Measurements from ENCODE around the gene DSCAML1.

The DSCAML1 gene

GRCh38 chr11:117633976-117634755 lies 162.8 kb downstream of the DSCAML1 start:
- DNase-seq (ENCODE audit: low spot score) = no peak

DNA sequence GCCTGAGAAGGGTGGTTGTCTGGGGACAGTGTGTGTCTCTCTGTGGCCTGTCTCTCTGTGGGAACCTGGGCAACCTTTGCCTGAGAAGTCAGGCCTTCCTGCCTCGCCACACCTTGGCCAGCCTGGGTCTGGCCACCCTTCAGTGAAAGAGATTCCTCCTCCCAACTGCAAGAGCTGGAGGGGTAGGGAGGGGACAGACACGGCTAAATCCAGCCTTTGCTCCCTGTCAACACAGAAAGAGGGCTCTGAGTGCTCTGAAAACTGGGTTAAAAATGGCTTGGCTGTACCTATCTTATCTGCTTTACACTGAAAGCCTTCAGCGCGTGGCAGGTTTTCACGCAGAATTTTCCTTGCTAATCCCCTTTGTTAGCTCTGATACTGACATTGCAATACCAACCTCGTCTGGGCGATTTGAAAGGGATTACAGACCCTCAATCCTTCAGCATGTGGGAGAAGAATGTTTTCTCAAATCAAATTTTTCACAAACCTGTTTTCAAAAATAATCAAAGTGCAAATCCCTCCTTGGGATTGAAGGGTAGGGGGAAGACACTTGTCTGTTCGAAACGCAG lies 163.7 kb downstream of the DSCAML1 start:
- no peak for DNase-seq (ENCODE audit: low spot score)

GRCh38 chr11:117632306-117632705 lies 164.7 kb downstream of the DSCAML1 start:
- DNase-seq (ENCODE audit: low spot score) = no peak

- no peak for DNase-seq (ENCODE audit: low spot score)
Observed at GRCh38 chr11:117631336-117632140, 165.5 kb downstream of the DSCAML1 start.

GRCh38 chr11:117629891-117630538 lies 167.0 kb downstream of the DSCAML1 start:
- DNase-seq (ENCODE audit: low spot score) = no peak

- no peak for DNase-seq (ENCODE audit: low spot score)
Observed at GRCh38 chr11:117629146-117629545, 167.9 kb downstream of the DSCAML1 start.

GRCh38 chr11:117627259-117627658 lies 169.8 kb downstream of the DSCAML1 start:
- no peak for DNase-seq (ENCODE audit: low spot score)

GRCh38 chr11:117626576-117626975 lies 170.4 kb downstream of the DSCAML1 start:
- DNase-seq (ENCODE audit: low spot score) = no peak

- DNase-seq (ENCODE audit: low spot score) = no peak
Observed at GRCh38 chr11:117625237-117625636, 171.8 kb downstream of the DSCAML1 start.

- DNase-seq (ENCODE audit: low spot score) = no peak
Observed at GRCh38 chr11:117623831-117624271, 173.2 kb downstream of the DSCAML1 start.

GRCh38 chr11:117621226-117621625 lies 175.8 kb downstream of the DSCAML1 start:
- DNase-seq (ENCODE audit: low spot score) = no peak

DNA sequence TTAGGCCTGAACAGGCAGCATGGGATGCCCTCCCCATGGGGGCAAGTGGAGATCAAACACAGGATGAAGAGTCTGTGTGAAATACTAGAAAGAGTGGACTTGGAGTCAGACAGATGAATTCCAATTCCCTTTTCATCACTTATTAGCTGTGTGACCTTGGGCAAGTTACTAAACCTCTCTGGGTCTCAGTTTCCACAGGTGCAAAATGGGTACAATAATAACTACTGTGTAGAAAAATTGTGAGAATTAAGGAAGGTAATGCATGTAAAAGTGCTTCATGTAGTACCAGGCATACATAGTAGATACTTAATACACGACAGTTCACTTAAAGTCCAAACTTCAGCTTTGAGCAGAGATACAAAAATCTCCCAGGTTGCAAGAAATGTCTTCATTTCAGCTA lies 176.4 kb downstream of the DSCAML1 start:
- no peak for DNase-seq (ENCODE audit: low spot score)

- DNase-seq (ENCODE audit: low spot score) = no peak
Observed at GRCh38 chr11:117620086-117620485, 176.9 kb downstream of the DSCAML1 start.

- no peak for DNase-seq (ENCODE audit: low spot score)
Observed at GRCh38 chr11:117619661-117620060, 177.4 kb downstream of the DSCAML1 start.

GRCh38 chr11:117618982-117619355 lies 178.0 kb downstream of the DSCAML1 start:
- no peak for DNase-seq (ENCODE audit: low spot score)

GRCh38 chr11:117618302-117618981 lies 178.6 kb downstream of the DSCAML1 start:
- DNase-seq (ENCODE audit: low spot score) = no peak

DNA sequence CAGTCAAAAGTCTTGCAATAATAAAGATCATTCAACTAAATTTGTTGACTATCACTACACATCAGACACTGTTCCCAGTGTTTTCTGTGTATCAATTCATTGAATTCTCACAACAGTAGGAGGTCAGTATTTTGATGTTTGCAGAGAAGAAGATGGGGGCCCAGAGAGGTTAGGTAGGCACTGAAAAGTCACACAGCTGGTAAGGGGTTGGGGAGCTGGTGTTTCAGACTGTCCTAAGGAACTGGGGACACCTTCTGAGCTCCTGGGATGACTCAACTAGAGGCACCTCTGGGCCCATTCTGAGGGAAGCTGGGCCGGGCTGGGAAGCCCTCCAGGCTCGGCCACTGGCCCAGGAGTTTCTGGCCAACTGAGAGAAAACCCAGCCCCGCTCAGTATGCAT lies 180.0 kb downstream of the DSCAML1 start:
- DNase-seq (ENCODE audit: low spot score) = no peak

DNA sequence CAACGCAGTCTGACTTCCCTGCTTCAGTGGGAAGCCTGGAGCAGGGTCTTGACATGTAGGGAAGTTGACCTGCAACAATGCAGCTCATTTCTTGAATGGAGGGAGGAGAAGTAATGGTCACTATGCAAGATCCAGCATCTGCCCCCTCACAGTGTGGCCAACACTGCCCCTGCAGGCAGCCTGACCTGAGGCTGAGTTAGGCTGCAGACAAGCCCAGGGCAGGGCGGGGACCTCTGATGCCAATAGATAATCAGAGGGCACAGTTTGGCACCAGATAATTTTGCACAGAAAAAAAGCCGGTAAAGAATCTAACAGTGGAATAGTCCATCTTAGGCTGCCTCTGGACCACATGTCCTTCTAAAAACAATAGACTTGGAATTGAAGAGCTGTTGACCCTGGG lies 182.3 kb downstream of the DSCAML1 start:
- DNase-seq (ENCODE audit: low spot score) = no peak

GRCh38 chr11:117613521-117613920 lies 183.5 kb downstream of the DSCAML1 start:
- no peak for DNase-seq (ENCODE audit: low spot score)

DNA sequence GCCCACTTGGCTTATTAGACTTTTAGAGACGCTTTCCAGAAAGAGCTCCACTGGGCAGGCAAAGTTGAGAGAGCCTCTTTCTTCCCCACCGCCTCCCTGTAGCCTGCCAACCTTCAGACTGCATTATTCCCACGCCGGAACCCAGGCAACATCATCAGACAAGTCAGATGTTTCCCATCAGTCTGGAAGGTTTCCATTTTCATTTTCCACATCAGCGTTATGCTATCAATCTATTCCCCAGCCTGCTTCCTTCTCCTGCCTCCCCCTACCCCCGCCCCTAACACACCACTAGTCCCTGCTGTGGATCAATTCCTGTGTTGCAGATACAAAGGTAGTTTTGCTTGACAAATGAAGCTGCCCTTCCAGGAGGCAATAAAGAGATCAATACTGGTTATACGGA lies 184.8 kb downstream of the DSCAML1 start:
- DNase-seq (ENCODE audit: low spot score) = no peak

DNA sequence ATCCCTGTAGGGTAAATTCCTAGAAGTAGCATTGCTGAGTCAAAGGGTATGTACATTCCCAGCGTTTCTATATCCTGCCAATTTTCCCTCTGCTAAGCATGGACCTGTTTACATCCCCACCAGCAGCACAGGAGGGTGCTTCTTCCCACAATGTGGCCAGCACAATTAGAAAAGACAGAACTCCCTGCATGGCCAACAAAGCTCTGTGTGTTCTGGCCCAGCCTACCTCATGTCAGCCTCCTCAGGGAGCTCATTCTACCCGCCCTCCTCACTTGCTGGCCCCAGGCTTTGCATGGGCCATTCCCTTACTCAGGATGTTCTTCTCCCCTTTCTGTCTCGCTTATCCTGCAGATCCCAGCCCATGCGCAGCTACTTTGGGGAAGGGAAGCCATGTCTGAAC lies 186.1 kb downstream of the DSCAML1 start:
- no peak for DNase-seq (ENCODE audit: low spot score)

- DNase-seq (ENCODE audit: low spot score) = no peak
Observed at GRCh38 chr11:117610045-117610444, 187.0 kb downstream of the DSCAML1 start.
